Measurements from ENCODE around the gene TMEM132D.
A peak's percentile ranks its signal among the peaks of the same experiment; 100 is the strongest.

Gene TMEM132D

GRCh38 chr12:129084875-129085826 lies 818.7 kb downstream of the TMEM132D start:
- no peak for DNase-seq

GRCh38 chr12:129083121-129083840 lies 820.5 kb downstream of the TMEM132D start:
- DNase-seq = peak; percentile 51

- no peak for DNase-seq
Observed at GRCh38 chr12:129082441-129082840, 821.4 kb downstream of the TMEM132D start.

GRCh38 chr12:129081755-129082250 lies 822.0 kb downstream of the TMEM132D start:
- DNase-seq = no peak

GRCh38 chr12:129080821-129081220 lies 823.0 kb downstream of the TMEM132D start:
- no peak for DNase-seq

GRCh38 chr12:129080391-129080790 lies 823.4 kb downstream of the TMEM132D start:
- no peak for DNase-seq

GRCh38 chr12:129079719-129080118 lies 824.1 kb downstream of the TMEM132D start:
- no peak for DNase-seq

GRCh38 chr12:129076441-129077320 lies 827.1 kb downstream of the TMEM132D start:
- no peak for DNase-seq

GRCh38 chr12:129075460-129076208 lies 828.2 kb downstream of the TMEM132D start:
- no peak for DNase-seq

GRCh38 chr12:129074379-129074778 lies 829.4 kb downstream of the TMEM132D start:
- no peak for DNase-seq

- no peak for DNase-seq
Observed at GRCh38 chr12:129073157-129073915, 830.5 kb downstream of the TMEM132D start.

- no peak for DNase-seq
Observed at GRCh38 chr12:129071362-129071761, 832.5 kb downstream of the TMEM132D start.

GRCh38 chr12:129069886-129070285 lies 833.9 kb downstream of the TMEM132D start:
- DNase-seq = no peak

GRCh38 chr12:129068684-129069083 lies 835.1 kb downstream of the TMEM132D start:
- DNase-seq = no peak

- peak; percentile 5 for DNase-seq
Observed at GRCh38 chr12:129067491-129067890, 836.3 kb downstream of the TMEM132D start.

- DNase-seq = no peak
Observed at GRCh38 chr12:129064209-129064855, 839.5 kb downstream of the TMEM132D start.

GRCh38 chr12:129063600-129063999 lies 840.2 kb downstream of the TMEM132D start:
- DNase-seq = no peak

GRCh38 chr12:129053232-129053631 lies 850.6 kb downstream of the TMEM132D start:
- DNase-seq = no peak

GRCh38 chr12:129052373-129052772 lies 851.5 kb downstream of the TMEM132D start:
- no peak for DNase-seq

GRCh38 chr12:129049917-129050316 lies 853.9 kb downstream of the TMEM132D start:
- DNase-seq = peak; percentile 5
